Smooth muscle cell (in vitro differentiated cells): Measurements from ENCODE around the gene IFNL4. TPM values are rescaled to one million over a fixed set of nuclear protein-coding genes. Genes with fewer than 3 reads are reported as not detected.

Experiments used
- DNase-seq: peaks from one replicate; lab custom pipeline; 2025; ENCODE audit not compliant: unreplicated experiment; lab: John Stamatoyannopoulos, UW
- H2AFZ ChIP-seq: fragments of 200-600 bp; sonication (generic); 2 replicates; pipeline ENCODE4 v1.6.0; 2016; ENCODE audit warnings: antibody characterized with exemption, low read depth, mild to moderate bottlenecking
- H3F3A ChIP-seq: fragments of 200-600 bp; sonication (generic); 2 replicates; pipeline ENCODE4 v1.6.0; 2017; ENCODE audit warnings: antibody characterized with exemption, low read depth
- H3K27ac ChIP-seq: fragments of 200-600 bp; sonication (generic); 2 replicates; pipeline ENCODE4 v1.5.1; 2016; ENCODE audit warnings: low read depth, mild to moderate bottlenecking
- H3K27me3 ChIP-seq: fragments of 200-600 bp; sonication (generic); 2 replicates; pipeline ENCODE4 v1.6.1; 2016; ENCODE audit warnings: low read depth, mild to moderate bottlenecking
- H3K36me3 ChIP-seq: fragments of 200-600 bp; sonication (generic); 2 replicates; pipeline ENCODE4 v1.5.1; 2016; ENCODE audit warnings: low read depth
- H3K4me1 ChIP-seq: fragments of 200-600 bp; sonication (generic); 2 replicates; pipeline ENCODE4 v1.5.1; 2016; ENCODE audit warnings: low read depth
- H3K4me2 ChIP-seq: fragments of 200-600 bp; sonication (generic); 2 replicates; pipeline ENCODE4 v1.6.0; 2016; ENCODE audit warnings: mild to moderate bottlenecking
- H3K4me3 ChIP-seq: fragments of 200-600 bp; sonication (generic); 2 replicates; pipeline ENCODE4 v1.5.1; 2016; ENCODE audit warnings: mild to moderate bottlenecking
- H3K79me2 ChIP-seq: fragments of 200-600 bp; sonication (generic); 2 replicates; pipeline ENCODE4 v1.6.0; 2016; ENCODE audit warnings: low read depth, mild to moderate bottlenecking
- H3K9ac ChIP-seq: fragments of 200-600 bp; sonication (generic); 2 replicates; pipeline ENCODE4 v1.6.0; 2016; ENCODE audit warnings: low read depth
- H3K9me3 ChIP-seq: fragments of 200-600 bp; sonication (generic); replicated peaks from 2 replicates; pipeline ENCODE4 v1.5.1; 2016; ENCODE audit warnings: low read depth
- H4K20me1 ChIP-seq: fragments of 200-600 bp; sonication (generic); 2 replicates; pipeline ENCODE4 v1.6.0; 2016; ENCODE audit warnings: low read depth
- WGBS: methylation state at CpG from one replicate; pipeline ENCODE4 v1.1.7; 2016; ENCODE audit warnings: low lambda C conversion rate; 5-methylcytosine and 5-hydroxymethylcytosine counted together
- polyA plus RNA-seq: library from polyadenylated mRNA; unstranded; fragments of >200 nt; fragmentation: Nextera tagmentation; extraction: Ambion mirVana; gene quantifications from 2 replicates; pipeline ENCODE4 v1.2.1, GENCODE V29; 2016
- total RNA-seq: library from RNA; depleted of rRNA; stranded (reverse); fragments of >200 nt; gene quantifications from 2 replicates; pipeline ENCODE4 v1.2.3, GENCODE V29; 2014
- TF ChIP-seq, protein P1 (sequence below): fragments of 200-600 bp; sonication (generic); IDR thresholded peaks from 2 replicates; pipeline ENCODE4 v1.5.1; 2017; ENCODE audit warnings: borderline replicate concordance, mild to moderate bottlenecking, antibody characterized with exemption; ENCODE audit not compliant: insufficient read depth, poor library complexity, severe bottlenecking

The IFNL4 gene
- total and polyA plus RNA-seq, 2 experiments from 2014 or later: 0.15 TPM; not detected in 1

GRCh38 chr19:39262496-39262895 lies 13.8 kb upstream of the IFNL4 start:
- H3K36me3 ChIP-seq: no peaks in the 10 kb centered on the region
- H3K4me3 ChIP-seq: no peak overlapping the region
- H3K9me3 ChIP-seq: no peaks in the 10 kb centered on the region
- no peak overlapping the region for H3K27ac ChIP-seq
- H3F3A ChIP-seq: no peaks in the 10 kb centered on the region
- H3K9ac ChIP-seq: no peak overlapping the region
- H4K20me1 ChIP-seq: no peaks in the 10 kb centered on the region
- H3K4me1 ChIP-seq: no peaks in the 10 kb centered on the region
- peaks cover 48% of the 10 kb centered on the region for H3K27me3 ChIP-seq
- DNase-seq: no peak
- no peak overlapping the region for H3K4me2 ChIP-seq
- no peak overlapping the region for H2AFZ ChIP-seq
- no peaks in the 10 kb centered on the region for H3K79me2 ChIP-seq
- TF ChIP-seq, protein P1, sequence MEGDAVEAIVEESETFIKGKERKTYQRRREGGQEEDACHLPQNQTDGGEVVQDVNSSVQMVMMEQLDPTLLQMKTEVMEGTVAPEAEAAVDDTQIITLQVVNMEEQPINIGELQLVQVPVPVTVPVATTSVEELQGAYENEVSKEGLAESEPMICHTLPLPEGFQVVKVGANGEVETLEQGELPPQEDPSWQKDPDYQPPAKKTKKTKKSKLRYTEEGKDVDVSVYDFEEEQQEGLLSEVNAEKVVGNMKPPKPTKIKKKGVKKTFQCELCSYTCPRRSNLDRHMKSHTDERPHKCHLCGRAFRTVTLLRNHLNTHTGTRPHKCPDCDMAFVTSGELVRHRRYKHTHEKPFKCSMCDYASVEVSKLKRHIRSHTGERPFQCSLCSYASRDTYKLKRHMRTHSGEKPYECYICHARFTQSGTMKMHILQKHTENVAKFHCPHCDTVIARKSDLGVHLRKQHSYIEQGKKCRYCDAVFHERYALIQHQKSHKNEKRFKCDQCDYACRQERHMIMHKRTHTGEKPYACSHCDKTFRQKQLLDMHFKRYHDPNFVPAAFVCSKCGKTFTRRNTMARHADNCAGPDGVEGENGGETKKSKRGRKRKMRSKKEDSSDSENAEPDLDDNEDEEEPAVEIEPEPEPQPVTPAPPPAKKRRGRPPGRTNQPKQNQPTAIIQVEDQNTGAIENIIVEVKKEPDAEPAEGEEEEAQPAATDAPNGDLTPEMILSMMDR: no peak
- WGBS: 66% methylated on average over 4 of the region's 4 CpGs

DNA sequence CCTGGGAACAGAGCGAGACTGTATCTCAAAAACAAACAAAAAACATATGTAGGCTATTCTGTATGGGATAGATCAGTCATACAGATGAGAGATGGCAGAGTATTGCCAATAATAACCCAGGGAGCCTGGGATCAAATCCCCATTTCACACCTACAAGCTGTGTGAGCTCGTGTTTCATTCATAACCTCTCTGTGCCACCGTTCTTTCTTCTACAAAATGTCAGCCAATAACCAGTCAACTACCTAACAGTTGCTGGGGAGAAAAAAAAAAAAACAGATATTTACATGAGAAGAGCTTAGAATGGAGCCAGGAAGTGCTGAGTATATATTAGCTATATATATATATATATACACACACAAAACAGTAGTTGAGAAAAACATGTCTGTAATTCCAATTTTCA lies 13.0 kb upstream of the IFNL4 start:
- WGBS: 90% methylated on average over 3 of the region's 3 CpGs
- Histone ChIP-seq H4K20me1 (no peaks in the 10 kb centered on the region), H3K27me3 (peaks cover 42% of the 10 kb centered on the region), H3K4me1 (no peaks in the 10 kb centered on the region), H2AFZ (no peak overlapping the region), H3K79me2 (no peaks in the 10 kb centered on the region), H3K4me2 (no peak overlapping the region), H3K27ac (no peak overlapping the region), H3K9ac (no peak overlapping the region), H3F3A (no peaks in the 10 kb centered on the region), H3K36me3 (no peaks in the 10 kb centered on the region), H3K4me3 (no peak overlapping the region), H3K9me3 (no peaks in the 10 kb centered on the region)
- TF ChIP-seq, protein P1: no peak
- no peak for DNase-seq

- H3F3A ChIP-seq: no peaks in the 10 kb centered on the region
- H3K79me2 ChIP-seq: no peaks in the 10 kb centered on the region
- no peak for DNase-seq
- H4K20me1 ChIP-seq: no peaks in the 10 kb centered on the region
- peaks cover 14% of the 10 kb centered on the region for H3K27me3 ChIP-seq
- TF ChIP-seq, protein P1: no peak
- H3K27ac ChIP-seq: no peak overlapping the region
- H3K4me1 ChIP-seq: no peaks in the 10 kb centered on the region
- no peak overlapping the region for H3K9ac ChIP-seq
- WGBS: 99% methylated on average over 4 of the region's 4 CpGs
- no peak overlapping the region for H3K4me3 ChIP-seq
- H3K9me3 ChIP-seq: no peaks in the 10 kb centered on the region
- H2AFZ ChIP-seq: no peak overlapping the region
- no peaks in the 10 kb centered on the region for H3K36me3 ChIP-seq
- H3K4me2 ChIP-seq: no peak overlapping the region
These were observed 8.6 kb upstream of the IFNL4 start for GRCh38 chr19:39257227-39257626.

DNA sequence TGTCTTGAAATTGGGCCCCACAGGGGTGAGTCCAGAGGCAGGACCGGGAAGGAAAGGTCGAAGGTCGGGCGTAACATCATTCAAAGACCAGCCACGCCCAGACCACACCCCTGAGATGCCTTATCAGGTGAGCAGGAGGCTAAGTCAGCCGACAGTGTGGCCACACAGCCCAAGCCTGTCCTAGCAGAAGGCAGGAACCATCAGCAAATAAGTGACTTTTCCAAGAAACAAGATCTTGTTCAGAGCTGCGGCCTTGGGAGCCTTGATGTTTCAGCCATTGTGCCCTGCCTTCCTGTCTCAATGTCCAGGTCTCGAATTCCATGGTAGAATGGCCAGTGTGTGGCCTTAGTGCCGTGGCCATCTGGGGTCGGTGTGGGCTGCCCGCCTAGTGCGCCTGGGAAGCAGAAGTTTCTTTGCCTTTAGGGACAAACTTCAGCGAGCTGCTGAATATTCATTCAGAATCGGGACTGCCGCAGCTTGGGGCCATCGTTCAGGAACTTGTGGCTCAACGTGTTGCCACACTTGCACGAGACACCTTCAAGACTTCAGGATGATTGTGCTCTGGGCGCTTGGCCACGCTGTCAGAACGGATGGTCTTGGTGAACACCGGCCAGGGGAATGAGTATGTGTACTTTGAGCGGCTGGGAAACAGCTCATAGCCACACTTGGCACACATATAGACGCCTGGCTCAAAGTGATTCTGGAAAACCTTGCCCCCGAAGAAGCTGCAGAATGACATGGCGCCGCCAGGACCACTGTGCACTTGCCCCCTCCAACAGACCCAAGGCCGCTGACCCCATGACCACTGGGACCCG lies 6.1 kb upstream of the IFNL4 start:
- H3K9ac ChIP-seq: no peak overlapping the region
- no peak overlapping the region for H3K4me3 ChIP-seq
- no peak for DNase-seq
- TF ChIP-seq, protein P1: no peak
- no peaks in the 10 kb centered on the region for H3K36me3 ChIP-seq
- no peak overlapping the region for H3K4me2 ChIP-seq
- WGBS: 89% methylated on average over 29 of the region's 29 CpGs
- H3K9me3 ChIP-seq: no peaks in the 10 kb centered on the region
- H3F3A ChIP-seq: no peaks in the 10 kb centered on the region
- no peaks in the 10 kb centered on the region for H4K20me1 ChIP-seq
- no peak overlapping the region for H2AFZ ChIP-seq
- H3K27me3 ChIP-seq: peaks cover 33% of the 10 kb centered on the region
- H3K4me1 ChIP-seq: no peaks in the 10 kb centered on the region
- H3K27ac ChIP-seq: no peak overlapping the region
- no peaks in the 10 kb centered on the region for H3K79me2 ChIP-seq
